K562 (cell line): Measurements from ENCODE around the gene PPP6R1.

Experiments
- CBX3 ChIP-seq, 2 experiments: IDR thresholded peaks; 1 replicate in 1 of 2; 2 replicates in 1 of 2; pipeline ENCODE4 v1.6.1; 2012; ENCODE audit warnings: inconsistent platforms in 2 of 2, low read length in 2 of 2, borderline replicate concordance in 1 of 2, control low read depth in 1 of 2
- CBX5 ChIP-seq: IDR thresholded peaks from 2 replicates; pipeline ENCODE4 v1.6.1; 2014; ENCODE audit warnings: low read depth, borderline replicate concordance
- E2F4 ChIP-seq: sonication (generic); formaldehyde crosslinking; IDR thresholded peaks from 2 replicates; pipeline ENCODE4 v1.8.0; 2022; ENCODE audit warnings: mild to moderate bottlenecking, low read depth, missing genetic modification reagents
- ELK1 ChIP-seq: sonication (generic); formaldehyde crosslinking; IDR thresholded peaks from 2 replicates; pipeline ENCODE4 v1.8.1; 2022; ENCODE audit warnings: missing genetic modification reagents
- EZH2 ChIP-seq: IDR thresholded peaks from 2 replicates; pipeline ENCODE4 v1.6.1; 2012; ENCODE audit warnings: low read depth, mild to moderate bottlenecking, inconsistent platforms, low read length, borderline replicate concordance
- FOXJ3 ChIP-seq: sonication (generic); formaldehyde crosslinking; IDR thresholded peaks from 2 replicates; pipeline ENCODE4 v1.4.0; 2020; ENCODE audit warnings: mild to moderate bottlenecking, missing genetic modification reagents
- SMARCA5 ChIP-seq: fragments of 450-650 bp; IDR thresholded peaks from 2 replicates; pipeline ENCODE4 v1.6.1; 2016
- ZBTB11 ChIP-seq, 3 experiments: fragments of 200-800 bp in 1 of 3; fragments of 250-450 bp in 1 of 3; fragments of 450-650 bp in 1 of 3; sonication (Bioruptor Pico) in 1 of 3; sonication (Bioruptor generic) in 1 of 3; formaldehyde crosslinking in 1 of 3; IDR thresholded peaks; 2 replicates each; pipeline versions ENCODE4 v1.6.1 to v1.8.0; 2016 to 2022; ENCODE audit warnings: mild to moderate bottlenecking in 2 of 3, missing genetic modification characterization in 2 of 3, missing compliant biosample characterization in 1 of 3, moderate library complexity in 1 of 3
- ZNF644 ChIP-seq: fragments of 200-800 bp; sonication (Bioruptor generic); IDR thresholded peaks from 2 replicates; pipeline ENCODE4 v1.6.1; 2016; ENCODE audit warnings: low read depth, missing genetic modification characterization, missing compliant biosample characterization
- TF ChIP-seq, protein P1 (sequence below), 3 experiments: IDR thresholded peaks in 2 of 3; conservative IDR thresholded peaks in 1 of 3; 2 replicates each; pipeline ENCODE4 v1.5.1; 2011 to 2012; ENCODE audit warnings: low read length in 3 of 3, mild to moderate bottlenecking in 3 of 3, control low read depth in 2 of 3, improper control_type of control experiment in 1 of 3, inconsistent platforms in 1 of 3, low read depth in 1 of 3, mixed read lengths in 1 of 3, moderate library complexity in 1 of 3; ENCODE audit not compliant: insufficient read depth in 2 of 3
- TF ChIP-seq, protein P2 (sequence below), 2 experiments: fragments of 450-650 bp in 1 of 2; sonication (generic) in 1 of 2; formaldehyde crosslinking in 1 of 2; IDR thresholded peaks in 1 of 2; conservative IDR thresholded peaks in 1 of 2; 2 replicates each; pipeline versions ENCODE4 v1.6.1 to v1.8.1; 2016 to 2023; ENCODE audit warnings: mild to moderate bottlenecking in 2 of 2, moderate library complexity in 2 of 2, inconsistent platforms in 1 of 2, missing genetic modification reagents in 1 of 2

GRCh38 chr19:55238030-55238429 is 20.8 kb downstream of the PPP6R1 start:
- no peak for TF ChIP-seq EZH2
- TF ChIP-seq, protein P1, sequence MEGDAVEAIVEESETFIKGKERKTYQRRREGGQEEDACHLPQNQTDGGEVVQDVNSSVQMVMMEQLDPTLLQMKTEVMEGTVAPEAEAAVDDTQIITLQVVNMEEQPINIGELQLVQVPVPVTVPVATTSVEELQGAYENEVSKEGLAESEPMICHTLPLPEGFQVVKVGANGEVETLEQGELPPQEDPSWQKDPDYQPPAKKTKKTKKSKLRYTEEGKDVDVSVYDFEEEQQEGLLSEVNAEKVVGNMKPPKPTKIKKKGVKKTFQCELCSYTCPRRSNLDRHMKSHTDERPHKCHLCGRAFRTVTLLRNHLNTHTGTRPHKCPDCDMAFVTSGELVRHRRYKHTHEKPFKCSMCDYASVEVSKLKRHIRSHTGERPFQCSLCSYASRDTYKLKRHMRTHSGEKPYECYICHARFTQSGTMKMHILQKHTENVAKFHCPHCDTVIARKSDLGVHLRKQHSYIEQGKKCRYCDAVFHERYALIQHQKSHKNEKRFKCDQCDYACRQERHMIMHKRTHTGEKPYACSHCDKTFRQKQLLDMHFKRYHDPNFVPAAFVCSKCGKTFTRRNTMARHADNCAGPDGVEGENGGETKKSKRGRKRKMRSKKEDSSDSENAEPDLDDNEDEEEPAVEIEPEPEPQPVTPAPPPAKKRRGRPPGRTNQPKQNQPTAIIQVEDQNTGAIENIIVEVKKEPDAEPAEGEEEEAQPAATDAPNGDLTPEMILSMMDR (IDR thresholded peaks at IDR 0.05 in 2 of 3, conservative IDR thresholded peaks at IDR 0.05 in 1 of 3; ENCODE audit: insufficient read depth in 2 of 3, low read depth in 1 of 3, low read length in 3 of 3) = no peak
- no peak for TF ChIP-seq CBX3 (IDR thresholded peaks at IDR 0.05; ENCODE audit: borderline replicate concordance in 1 of 2, low read length in 2 of 2)
- no peak for TF ChIP-seq FOXJ3 (CRISPR knock-in tag)
- no peak for TF ChIP-seq E2F4 (CRISPR knock-in tag)
- TF ChIP-seq SMARCA5 = no peak
- no peak for TF ChIP-seq ZBTB11 (CRISPR knock-in tag; IDR thresholded peaks at IDR 0.05)
- TF ChIP-seq, protein P2, sequence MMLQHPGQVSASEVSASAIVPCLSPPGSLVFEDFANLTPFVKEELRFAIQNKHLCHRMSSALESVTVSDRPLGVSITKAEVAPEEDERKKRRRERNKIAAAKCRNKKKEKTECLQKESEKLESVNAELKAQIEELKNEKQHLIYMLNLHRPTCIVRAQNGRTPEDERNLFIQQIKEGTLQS (IDR thresholded peaks at IDR 0.05) = no peak
- TF ChIP-seq, protein P2 (CRISPR knock-in tag; conservative IDR thresholded peaks at IDR 0.05) = no peak
- no peak for TF ChIP-seq ZNF644 (tag)
- no peak for TF ChIP-seq CBX5
- no peak for TF ChIP-seq ELK1 (CRISPR knock-in tag)
